GM23248 (cell line): Measurements from ENCODE around the gene CCDC157.

Experiments used
- EZH2 ChIP-seq: fragments of 200-600 bp; sonication (generic); IDR thresholded peaks from 2 replicates; pipeline ENCODE4 v1.6.1; 2018; ENCODE audit warnings: antibody characterized with exemption, mild to moderate bottlenecking; ENCODE audit not compliant: insufficient read depth, poor library complexity, severe bottlenecking
- EZH2phosphoT487 ChIP-seq: fragments of 200-600 bp; sonication (generic); IDR thresholded peaks from 2 replicates; pipeline ENCODE4 v1.6.1; 2018; ENCODE audit warnings: antibody characterized with exemption, moderate library complexity, mild to moderate bottlenecking, low read depth; ENCODE audit not compliant: insufficient read depth

DNA sequence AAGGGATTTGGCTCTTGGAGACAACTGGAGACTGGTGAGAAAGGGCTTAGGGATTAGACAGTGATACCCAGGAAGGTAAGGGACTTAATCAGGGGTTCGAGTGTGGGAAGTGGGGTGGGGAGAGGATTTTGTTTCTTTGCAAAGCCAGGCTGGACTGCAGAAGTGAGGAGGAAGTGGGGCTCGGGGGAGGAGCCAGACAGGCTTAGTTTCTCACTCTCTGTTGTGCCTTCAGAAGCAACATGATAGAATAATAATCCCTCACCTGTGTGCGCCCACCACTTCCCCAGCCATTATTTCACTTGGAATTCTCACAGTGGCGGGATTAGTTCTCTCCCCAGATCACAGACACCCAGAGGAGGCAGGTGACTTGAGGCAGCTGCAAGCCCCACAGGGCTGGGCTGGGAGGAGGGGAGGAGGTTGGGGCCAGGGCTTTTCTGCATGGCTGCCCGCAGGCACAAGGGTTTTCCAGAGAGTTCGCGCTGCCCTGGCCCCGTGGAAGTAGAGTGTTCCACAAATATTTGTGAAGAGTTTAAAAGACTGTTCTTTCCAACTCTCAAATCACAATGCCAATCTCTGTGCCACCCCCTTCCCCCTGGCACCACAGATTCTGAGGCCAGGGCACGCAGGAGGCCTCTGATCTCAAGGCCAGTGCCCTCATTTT, 36.0 kb downstream of the CCDC157 start:
- TF ChIP-seq EZH2, result no peak
- TF ChIP-seq EZH2phosphoT487, result no peak
